Stomach (tissue), 9 donors: Measurements from ENCODE around the gene ACTR5. TPM values are rescaled to one million over a fixed set of nuclear protein-coding genes. Genes with fewer than 3 reads are reported as not detected.

Experiments
- DNase-seq, 2 donors: peaks; one replicate each; pipeline versions ENCODE4 v3.0.0 to v3.0.0-alpha.2; 2013 to 2019
- H3K27ac ChIP-seq, 5 donors: fragments of 200-600 bp in 4 of 5; sonication (generic) in 4 of 5; one replicate each; pipeline ENCODE4 v1.5.1; 2013 to 2019; ENCODE audit warnings: mild to moderate bottlenecking in 1 of 5, moderate library complexity in 1 of 5
- H3K27me3 ChIP-seq, 3 donors: fragments of 200-600 bp; sonication (generic); one replicate each; pipeline ENCODE4 v1.5.1; 2017 to 2019; ENCODE audit warnings: mixed run types in 1 of 3
- H3K36me3 ChIP-seq, 4 donors: fragments of 200-600 bp; sonication (generic); 1 replicate in 3 of 4; 2 replicates in 1 of 4; pipeline ENCODE4 v1.5.1; 2016 to 2019
- H3K4me1 ChIP-seq, 4 donors: fragments of 200-600 bp; sonication (generic); one replicate each; pipeline ENCODE4 v1.5.1; 2016 to 2019
- H3K4me3 ChIP-seq, 4 donors: fragments of 200-600 bp; sonication (generic) in 3 of 4; one replicate each; pipeline ENCODE4 v1.5.1; 2016 to 2019; ENCODE audit warnings: mild to moderate bottlenecking in 1 of 4
- H3K9me3 ChIP-seq, 4 donors: fragments of 200-600 bp; sonication (generic); one replicate each; pipeline ENCODE4 v1.5.1; 2016 to 2019
- CTCF ChIP-seq, 7 experiments: fragments of 450-650 bp in 4 of 7; fragments of 200-600 bp in 3 of 7; sonication (generic) in 3 of 7; IDR thresholded peaks; one replicate each; pipeline ENCODE4 v1.5.1; 2016 to 2019; ENCODE audit warnings: antibody characterized with exemption in 7 of 7, control low read depth in 2 of 7, mild to moderate bottlenecking in 1 of 7
- EP300 ChIP-seq: sonication (generic); formaldehyde crosslinking; IDR thresholded peaks from one replicate; pipeline ENCODE4 v1.6.1; 2017; ENCODE audit warnings: antibody characterized with exemption
- POLR2A ChIP-seq, 4 donors: fragments of 450-650 bp; IDR thresholded peaks; one replicate each; pipeline ENCODE4 v1.6.1; 2016; ENCODE audit warnings: antibody characterized with exemption in 4 of 4, control low read depth in 2 of 4, mild to moderate bottlenecking in 1 of 4, moderate library complexity in 1 of 4
- POLR2AphosphoS5 ChIP-seq, 3 donors: sonication (generic); formaldehyde crosslinking; IDR thresholded peaks; one replicate each; pipeline ENCODE4 v1.6.1; 2016; ENCODE audit warnings: antibody characterized with exemption in 3 of 3
- WGBS, 5 donors: extraction: QIAGEN DNeasy Blood & Tissue Kit in 3 of 5; methylation state at CpG; one replicate each; pipeline versions ENCODE4 v1.1.5 to v1.1.7; 2013 to 2018; 5-methylcytosine and 5-hydroxymethylcytosine counted together
- intact Hi-C: fragments of 100-400 bp; cut with DNase I; formaldehyde crosslinking; loops from one replicate; pipeline ENCODE4 v1.15.1; 2023; ENCODE audit warnings: low total_unique reads
- polyA plus RNA-seq, 3 donors: library from polyadenylated mRNA; stranded (reverse); fragments of 200-250 nt; gene quantifications; one replicate each; pipeline ENCODE4 v1.2.3, GENCODE V29; 2013
- total RNA-seq, 5 donors: library from RNA; depleted of rRNA; stranded (reverse); fragments of >200 nt; gene quantifications; one replicate each; pipeline versions ENCODE4 v1.1.0 to v1.2.3, GENCODE V29; 2014 to 2016
- donor health status: healthy with polysubstance abuse.
- donor health status: Bipolar disorder and iron deficiency.
- donor health status: healthy.

ACTR5 gene
- total and polyA plus RNA-seq, 8 donors, result 3.6 to 68.1 (median 6.5) TPM

GRCh38 chr20:38715646-38716045 is 32.6 kb upstream of the ACTR5 start:
- no peaks in the 10 kb centered on the region for H3K36me3 ChIP-seq
- H3K4me1 ChIP-seq, result no peaks in the 10 kb centered on the region
- intact Hi-C loops, result no loop called here
- WGBS, 5 donors, result 49 to 56% (median 52%) methylated on average over 10 of the region's 10 CpGs
- H3K4me3 ChIP-seq, result no peak overlapping the region
- peaks cover 4 to 100% (median 41%) of the 10 kb centered on the region in 3 donors for H3K27me3 ChIP-seq
- H3K9me3 ChIP-seq, result no peaks in the 10 kb centered on the region
- DNase-seq, result no peak
- TF ChIP-seq POLR2AphosphoS5 (IDR thresholded peaks at IDR 0.05), result no peak
- TF ChIP-seq POLR2A (IDR thresholded peaks at IDR 0.05), result no peak
- TF ChIP-seq CTCF (IDR thresholded peaks at IDR 0.05), result no peak
- no peak for TF ChIP-seq EP300
- no peak overlapping the region for H3K27ac ChIP-seq

- peaks cover 0 to 5% (median 0%) of the 10 kb centered on the region in 4 donors for H3K9me3 ChIP-seq
- 0 to 5% (median 4%) methylated on average over 7 of the region's 7 CpGs for WGBS, 5 donors
- no peak overlapping the region for H3K27ac ChIP-seq
- no peak for TF ChIP-seq POLR2AphosphoS5 (IDR thresholded peaks at IDR 0.05)
- TF ChIP-seq CTCF (IDR thresholded peaks at IDR 0.05), result no peak
- no peak for TF ChIP-seq POLR2A (IDR thresholded peaks at IDR 0.05)
- TF ChIP-seq EP300, result no peak
- no peak overlapping the region for H3K4me3 ChIP-seq
- DNase-seq, result no peak
- intact Hi-C loops, result no loop called here
- no peaks in the 10 kb centered on the region for H3K36me3 ChIP-seq
- peaks cover 5 to 46% (median 24%) of the 10 kb centered on the region in 4 donors for H3K4me1 ChIP-seq
- peaks cover 45 to 100% (median 91%) of the 10 kb centered on the region in 3 donors for H3K27me3 ChIP-seq
Measured at GRCh38 chr20:38722683-38723016, 25.6 kb upstream of the ACTR5 start.

- Histone ChIP-seq H3K9me3 (peaks cover 0 to 9% (median 0%) of the 10 kb centered on the region in 4 donors), H3K27me3 (peaks cover 50 to 100% (median 92%) of the 10 kb centered on the region in 3 donors), H3K4me1 (peaks cover 7 to 50% (median 27%) of the 10 kb centered on the region in 4 donors), H3K4me3 (no peak overlapping the region), H3K27ac (no peak overlapping the region), H3K36me3 (no peaks in the 10 kb centered on the region)
- 2 to 4% (median 2%) methylated on average over 40 to 56 of the region's 56 CpGs for WGBS, 5 donors
- no peak for TF ChIP-seq EP300
- TF ChIP-seq CTCF (IDR thresholded peaks at IDR 0.05), result no peak
- peak in 1 of 2 donors; percentile 14 for DNase-seq
- intact Hi-C loops, result no loop called here
Measured at GRCh38 chr20:38723017-38723847, 25.0 kb upstream of the ACTR5 start.

GRCh38 chr20:38723848-38724625 is 24.2 kb upstream of the ACTR5 start, which contains the start of gene SLC32A1:
Gene SLC32A1 (plus strand): TSS chr20:38724486. CDS start chr20:38724725, 239 bp downstream.
- H3K27me3 ChIP-seq, result peaks cover 56 to 100% (median 98%) of the 10 kb centered on the region in 3 donors
- no peak for TF ChIP-seq CTCF (IDR thresholded peaks at IDR 0.05)
- TF ChIP-seq POLR2A (IDR thresholded peaks at IDR 0.05), result no peak
- no peak for TF ChIP-seq EP300
- no peak for TF ChIP-seq POLR2AphosphoS5 (IDR thresholded peaks at IDR 0.05)
- peaks cover 0 to 11% (median 0%) of the 10 kb centered on the region in 4 donors for H3K9me3 ChIP-seq
- peaks cover 7 to 58% (median 31%) of the 10 kb centered on the region in 4 donors for H3K4me1 ChIP-seq
- H3K4me3 ChIP-seq, result peak within 1 kb of the TSS in 1 of 4 donors; percentile 6
- DNase-seq, result peak in 1 of 2 donors; percentile 40
- intact Hi-C loops, result no loop called here
- WGBS, 5 donors, result 1 to 7% (median 2%) methylated on average over 26 to 76 of the region's 76 CpGs
- H3K36me3 ChIP-seq, result no peaks in the 10 kb centered on the region
- H3K27ac ChIP-seq, result no peak within 1 kb of the TSS
